A375 (cell line): Measurements from ENCODE around the gene FSTL1. TPM values are rescaled to one million over a fixed set of nuclear protein-coding genes. Genes with fewer than 3 reads are reported as not detected.

Experiments
- total RNA-seq: library from RNA; depleted of rRNA; stranded (reverse); fragments of >200 nt; shearing (Covaris generic); gene quantifications from 2 replicates; pipeline ENCODE4 v1.2.3, GENCODE V29; 2014; rRNA removed

Gene FSTL1
- 24.5 and 26.9 TPM in 2 replicates for total RNA-seq

GRCh38 chr3:120450600-120451271 lies at the start of gene FSTL1:
Gene FSTL1, minus strand, starts transcription at chr3:120450992. Its CDS starts 246 bp downstream, at chr3:120450746.

GRCh38 chr3:120348991-120349854 lies 101.6 kb downstream of the FSTL1 start, which contains the start of gene LRRC58:
Gene LRRC58, minus strand, starts transcription at chr3:120349354. Its CDS starts 111 bp downstream, at chr3:120349243.

Other genes with a start within 250 kb of the FSTL1 start
- gene GPR156, start 165.8 kb downstream of the FSTL1 start, total RNA-seq = 0.37 and 0.83 TPM in 2 replicates
- gene LRRC58, start 101.6 kb downstream of the FSTL1 start, total RNA-seq = 25.5 and 26.5 TPM in 2 replicates
- 62.7 and 72.7 TPM in 2 replicates for gene NDUFB4, start 145.3 kb upstream of the FSTL1 start, total RNA-seq
- 0.15 TPM in 1 of 2 replicates, not detected in the other for gene HGD, start 231.2 kb upstream of the FSTL1 start, total RNA-seq